SK-N-SH (cell line): ENCODE data around the gene TRMT1L. TPM values are rescaled to one million over a fixed set of nuclear protein-coding genes. Genes with fewer than 3 reads are reported as not detected.
A peak's percentile ranks its signal among the peaks of the same experiment; 100 is the strongest.
"Not testable (repeated sequence)": the region's sequence is repeated elsewhere in the genome, so short reads cannot be mapped to it uniquely, and the experiment has no call there.

Experiments used
- CTCF ChIA-PET: fragments of 300-600, 350-600 bp; formaldehyde crosslinking; extraction: SDS; loops from one replicate; lab custom pipeline; 2021; lab: Yijun Ruan, JAX
- POLR2A ChIA-PET: fragments of 350-600 bp; sonication (Branson Sonifier 250); formaldehyde crosslinking; extraction: SDS; loops from one replicate; lab custom pipeline; 2020; ENCODE audit warnings: antibody characterized with exemption, inconsistent platforms; lab: Yijun Ruan, JAX
- DNase-seq: peaks from one replicate; pipeline ENCODE4 v3.0.0; 2012
- H2AFZ ChIP-seq: fragments of 200-600 bp; sonication (generic); 2 replicates; pipeline ENCODE4 v1.8.1; 2016; ENCODE audit warnings: antibody characterized with exemption, mild to moderate bottlenecking, low read depth
- H3F3A ChIP-seq: fragments of 200-600 bp; sonication (generic); replicated peaks from 2 replicates; pipeline ENCODE3; 2016; ENCODE audit warnings: antibody characterized with exemption, mild to moderate bottlenecking; ENCODE audit not compliant: insufficient read depth
- H3K27ac ChIP-seq, 2 experiments: fragments of 200-500 bp in 1 of 2; fragments of 200-600 bp in 1 of 2; sonication (Bioruptor generic) in 1 of 2; sonication (generic), shearing (Covaris generic) in 1 of 2; 2 replicates each; pipeline versions ENCODE4 v1.5.1 to v1.6.1; 2014 to 2016; ENCODE audit warnings: low read depth in 2 of 2, inconsistent platforms in 1 of 2, low read length in 1 of 2, mild to moderate bottlenecking in 1 of 2, mixed read lengths in 1 of 2
- H3K27me3 ChIP-seq: fragments of 200-600 bp; sonication (generic), shearing (Covaris generic); 2 replicates; pipeline ENCODE4 v1.6.1; 2016; ENCODE audit warnings: mixed run types; ENCODE audit not compliant: insufficient read depth
- H3K36me3 ChIP-seq, 2 experiments: fragments of 200-500 bp in 1 of 2; fragments of 200-600 bp in 1 of 2; sonication (Bioruptor generic) in 1 of 2; sonication (generic) in 1 of 2; replicated peaks in 1 of 2; 2 replicates each; pipeline versions ENCODE3 to v1.5.1; 2014 to 2016; ENCODE audit warnings: low read length in 1 of 2, mild to moderate bottlenecking in 1 of 2; ENCODE audit not compliant: insufficient read depth in 2 of 2, control insufficient read depth in 1 of 2
- H3K4me1 ChIP-seq, 2 experiments: fragments of 200-500 bp in 1 of 2; fragments of 200-600 bp in 1 of 2; sonication (Bioruptor generic) in 1 of 2; sonication (generic), shearing (Covaris generic) in 1 of 2; 2 replicates each; pipeline versions ENCODE4 v1.5.1 to v1.6.1; 2014 to 2016; ENCODE audit warnings: low read depth in 1 of 2, low read length in 1 of 2, mixed run types in 1 of 2; ENCODE audit not compliant: insufficient read depth in 2 of 2, control insufficient read depth in 1 of 2
- H3K4me2 ChIP-seq: fragments of 200-600 bp; sonication (generic), shearing (Covaris generic); 2 replicates; pipeline ENCODE4 v1.6.1; 2017; ENCODE audit warnings: mixed run types
- H3K4me3 ChIP-seq, 2 experiments: fragments of 200-500 bp in 1 of 2; fragments of 200-600 bp in 1 of 2; sonication (Bioruptor generic) in 1 of 2; sonication (generic), shearing (Covaris generic) in 1 of 2; 2 replicates each; pipeline versions ENCODE4 v1.5.1 to v1.8.1; 2014 to 2016; ENCODE audit warnings: low read depth in 2 of 2, inconsistent platforms in 1 of 2, low read length in 1 of 2, mild to moderate bottlenecking in 1 of 2, mixed read lengths in 1 of 2, moderate library complexity in 1 of 2
- H3K79me2 ChIP-seq: fragments of 200-600 bp; sonication (generic); 2 replicates; pipeline ENCODE4 v1.8.1; 2017; ENCODE audit warnings: mild to moderate bottlenecking; ENCODE audit not compliant: insufficient read depth
- H3K9ac ChIP-seq: fragments of 200-600 bp; sonication (generic); 2 replicates; pipeline ENCODE4 v1.6.1; 2017; ENCODE audit warnings: mixed run types
- H3K9me2 ChIP-seq: fragments of 200-600 bp; sonication (generic); 2 replicates; pipeline ENCODE4 v1.6.1; 2017; ENCODE audit warnings: mixed run types
- H3K9me3 ChIP-seq: fragments of 200-600 bp; sonication (generic); 2 replicates; pipeline ENCODE4 v1.6.1; 2017; ENCODE audit warnings: mixed run types, mild to moderate bottlenecking, moderate library complexity
- H4K20me1 ChIP-seq: fragments of 200-600 bp; sonication (generic); 2 replicates; pipeline ENCODE4 v1.6.1; 2017; ENCODE audit warnings: mild to moderate bottlenecking, mixed run types; ENCODE audit not compliant: insufficient read depth
- CTCF ChIP-seq: fragments of 200-600 bp; sonication (generic); IDR thresholded peaks from 2 replicates; pipeline ENCODE4 v1.6.1; 2017; ENCODE audit warnings: antibody characterized with exemption, mild to moderate bottlenecking, moderate library complexity
- FOXM1 ChIP-seq: IDR thresholded peaks from 2 replicates; pipeline ENCODE4 v1.4.0; 2012; ENCODE audit warnings: low read depth, mild to moderate bottlenecking
- JUND ChIP-seq: IDR thresholded peaks from 2 replicates; pipeline ENCODE4 v1.4.0; 2012
- MAX ChIP-seq: IDR thresholded peaks from 2 replicates; pipeline ENCODE4 v1.4.0; 2012; ENCODE audit warnings: low read depth
- MXI1 ChIP-seq: IDR thresholded peaks from 2 replicates; pipeline ENCODE4 v1.6.1; 2012; ENCODE audit warnings: mild to moderate bottlenecking, low read depth, low read length, improper control_type of control experiment
- RAD21 ChIP-seq: IDR thresholded peaks from 2 replicates; pipeline ENCODE4 v1.6.1; 2012; ENCODE audit warnings: mild to moderate bottlenecking, low read length
- RFX5 ChIP-seq: IDR thresholded peaks from 2 replicates; pipeline ENCODE4 v1.6.1; 2012; ENCODE audit warnings: mild to moderate bottlenecking, improper control_type of control experiment, low read length
- SMC3 ChIP-seq: IDR thresholded peaks from 2 replicates; pipeline ENCODE4 v1.6.1; 2012; ENCODE audit warnings: low read depth, low read length, improper control_type of control experiment
- WGBS: methylation state at CpG from one replicate; pipeline ENCODE4 v1.1.6; 2017; ENCODE audit warnings: low lambda C conversion rate; 5-methylcytosine and 5-hydroxymethylcytosine counted together
- polyA plus RNA-seq, 3 experiments: library from polyadenylated mRNA; depleted of rRNA; stranded (reverse); fragments of >200 nt; gene quantifications; 2 replicates each; pipeline ENCODE4 v1.2.3, GENCODE V29; 2012

TRMT1L gene
- polyA plus RNA-seq, 1 of the 3 experiments (the other 2 are of a cell fraction): 12.2 TPM

GRCh38 chr1:185198712-185199111 is 42.0 kb upstream of the TRMT1L start:
- DNase-seq: not testable (repeated sequence)

GRCh38 chr1:185193756-185194155 is 37.0 kb upstream of the TRMT1L start:
- Histone ChIP-seq H3K9ac (no peak overlapping the region), H3K9me2 (no peaks in the 10 kb centered on the region), H3K4me3 (no peak overlapping the region), H3K36me3 (peaks cover 0 to 3% of the 10 kb centered on the region in 2 experiments), H3K4me1 (no peaks in the 10 kb centered on the region), H3F3A (no peaks in the 10 kb centered on the region), H3K9me3 (no peaks in the 10 kb centered on the region), H3K27me3 (no peaks in the 10 kb centered on the region), H2AFZ (no peak overlapping the region), H3K79me2 (no peaks in the 10 kb centered on the region), H3K27ac (no peak overlapping the region), H3K4me2 (no peak overlapping the region)
- ChIA-PET CTCF (no interaction called here), POLR2A (no interaction called here)
- no peak for DNase-seq
- no peak for TF ChIP-seq FOXM1
- TF ChIP-seq, all 33 proteins: peak for 0
- no peaks in the 10 kb centered on the region for H4K20me1 ChIP-seq
- WGBS: 79% methylated on average over 1 of the region's 1 CpG

More at GRCh38 chr1:185198712-185199111, 42.0 kb upstream of the TRMT1L start:
- H3K9me2 ChIP-seq, POLR2A ChIA-PET, H3K27ac ChIP-seq, H3K9me3 ChIP-seq, H2AFZ ChIP-seq, H3K36me3 ChIP-seq, H3K79me2 ChIP-seq, H3F3A ChIP-seq, H3K27me3 ChIP-seq, CTCF ChIA-PET, H4K20me1 ChIP-seq, H3K4me1 ChIP-seq, H3K4me2 ChIP-seq, H3K4me3 ChIP-seq, H3K9ac ChIP-seq: not testable (repeated sequence)
- 70% methylated on average over 4 of the region's 4 CpGs for WGBS

- Histone ChIP-seq H3K27me3 (no peaks in the 10 kb centered on the region), H3K36me3 (peaks cover 16 to 42% of the 10 kb centered on the region in 2 experiments)
- TF ChIP-seq RAD21: peak; percentile 68
- TF ChIP-seq MXI1: 0 out of 2 replicates have a peak, but pooled peaks have one; percentile 10
- 0 out of 2 replicates have a peak, but pooled peaks have one; percentile 6 for TF ChIP-seq RFX5
- peak; percentile 89 for TF ChIP-seq CTCF
- TF ChIP-seq FOXM1: no peak
- TF ChIP-seq SMC3: peak; percentile 57; the same call in 1 of the 2 replicates
- no peak for TF ChIP-seq MAX
- TF ChIP-seq JUND: no peak
- TF ChIP-seq, all 33 proteins: peak for 5
- H3K9me2 ChIP-seq: no peaks in the 10 kb centered on the region
- H3K4me1 ChIP-seq: peaks cover 0 to 2% of the 10 kb centered on the region in 2 experiments; a peak in 1 of 4 replicates
- H2AFZ ChIP-seq: no peak overlapping the region
- CTCF ChIA-PET: interaction anchor here (0.6 to 8.8 kb wide), 76 partner anchors 9 to 524 kb away, joined by 3 to 173 read pairs (median 4); partner anchors contain the start of genes IVNS1ABP, SWT1 and TRMT1L
- H3K27ac ChIP-seq: no peak overlapping the region
- H3K9me3 ChIP-seq: no peaks in the 10 kb centered on the region
- no peaks in the 10 kb centered on the region for H3F3A ChIP-seq
- H4K20me1 ChIP-seq: no peaks in the 10 kb centered on the region
- peak; percentile 69 for DNase-seq
- H3K9ac ChIP-seq: no peak overlapping the region
- POLR2A ChIA-PET: no interaction called here
- WGBS: 36% methylated on average over 5 of the region's 5 CpGs
- no peaks in the 10 kb centered on the region for H3K79me2 ChIP-seq
- H3K4me3 ChIP-seq: peak overlapping the region in 1 of 2 experiments; percentile 10; a peak in 1 of 4 replicates
- no peak overlapping the region for H3K4me2 ChIP-seq
Observed at GRCh38 chr1:185170291-185170848, 13.6 kb upstream of the TRMT1L start.
